HepG2 (cell line): ENCODE measurements around the gene NXT1. TPM values are rescaled to one million over a fixed set of nuclear protein-coding genes. Genes with fewer than 3 reads are reported as not detected.
A peak's percentile ranks its signal among the peaks of the same experiment; 100 is the strongest.

Experiments used
- ATAD3A ChIP-seq: sonication (generic); formaldehyde crosslinking; IDR thresholded peaks from 2 replicates; pipeline ENCODE4 v1.4.0; 2020; ENCODE audit warnings: missing genetic modification reagents
- FOXA1 ChIP-seq, 2 experiments: fragments of 450-650 bp in 1 of 2; sonication (generic) in 1 of 2; formaldehyde crosslinking in 1 of 2; IDR thresholded peaks; 2 replicates each; pipeline versions ENCODE4 v1.4.0 to v1.6.1; 2016 to 2020; ENCODE audit warnings: missing genetic modification reagents in 1 of 2
- FOXO1 ChIP-seq: sonication (generic); formaldehyde crosslinking; IDR thresholded peaks from 2 replicates; pipeline ENCODE4 v1.4.0; 2020; ENCODE audit warnings: missing genetic modification reagents
- FOXP1 ChIP-seq, 2 experiments: fragments of 450-650 bp in 1 of 2; IDR thresholded peaks; 2 replicates each; pipeline ENCODE4 v1.6.1; 2017 to 2018; ENCODE audit warnings: antibody characterized with exemption in 1 of 2
- GLI4 ChIP-seq: sonication (generic); formaldehyde crosslinking; IDR thresholded peaks from 2 replicates; pipeline ENCODE4 v1.5.1; 2020; ENCODE audit warnings: missing genetic modification reagents, mild to moderate bottlenecking, moderate library complexity, borderline replicate concordance
- HNRNPUL1 ChIP-seq: fragments of 200-400 bp; formaldehyde crosslinking; IDR thresholded peaks from 2 replicates; pipeline ENCODE4 v1.6.1; 2017; ENCODE audit warnings: low read depth, mild to moderate bottlenecking, low read length, moderate library complexity
- KDM4B ChIP-seq: sonication (generic); formaldehyde crosslinking; IDR thresholded peaks from 2 replicates; pipeline ENCODE4 v1.4.0; 2020; ENCODE audit warnings: missing genetic modification reagents
- MED1 ChIP-seq: sonication (generic); formaldehyde crosslinking; IDR thresholded peaks from 2 replicates; pipeline ENCODE4 v1.4.0; 2020; ENCODE audit warnings: missing genetic modification reagents
- MTF2 ChIP-seq: sonication (generic); formaldehyde crosslinking; IDR thresholded peaks from 2 replicates; pipeline ENCODE4 v1.5.0; 2020; ENCODE audit warnings: missing genetic modification reagents, borderline replicate concordance
- NPAS2 ChIP-seq: sonication (generic); formaldehyde crosslinking; IDR thresholded peaks from 2 replicates; pipeline ENCODE4 v1.8.0; 2022; ENCODE audit warnings: mild to moderate bottlenecking, missing genetic modification reagents, borderline replicate concordance
- RBM22 ChIP-seq: fragments of 200-400 bp; formaldehyde crosslinking; optimal IDR thresholded peaks from 2 replicates; pipeline ENCODE3; 2017; ENCODE audit warnings: mild to moderate bottlenecking, low read length, moderate library complexity
- RBM39 ChIP-seq: fragments of 200-400 bp; formaldehyde crosslinking; IDR thresholded peaks from one replicate; pipeline ENCODE4 v1.6.1; 2018; ENCODE audit warnings: antibody characterized with exemption, mild to moderate bottlenecking, low read depth, low read length; ENCODE audit not compliant: poor library complexity, severe bottlenecking
- SALL1 ChIP-seq: sonication (generic); formaldehyde crosslinking; IDR thresholded peaks from 2 replicates; pipeline ENCODE4 v1.8.0; 2022; ENCODE audit warnings: mild to moderate bottlenecking, missing genetic modification reagents
- SIX4 ChIP-seq: sonication (generic); formaldehyde crosslinking; IDR thresholded peaks from 2 replicates; pipeline ENCODE4 v1.4.0; 2020; ENCODE audit warnings: missing genetic modification reagents
- SMARCE1 ChIP-seq: fragments of 450-650 bp; IDR thresholded peaks from 2 replicates; pipeline ENCODE4 v1.6.1; 2017; ENCODE audit warnings: borderline replicate concordance
- SUZ12 ChIP-seq: fragments of 150-350 bp; IDR thresholded peaks from 2 replicates; pipeline ENCODE4 v1.6.1; 2014; ENCODE audit warnings: low read depth, low read length
- THYN1 ChIP-seq: sonication (generic); formaldehyde crosslinking; IDR thresholded peaks from 2 replicates; pipeline ENCODE4 v1.8.1; 2023; ENCODE audit warnings: low read depth, mild to moderate bottlenecking, moderate library complexity, missing genetic modification reagents, borderline replicate concordance
- ZNF3 ChIP-seq: IDR thresholded peaks from 2 replicates; pipeline ENCODE4 v1.7.0; 2017; ENCODE audit warnings: inconsistent platforms
- ZNF562 ChIP-seq: sonication (generic); formaldehyde crosslinking; IDR thresholded peaks from 2 replicates; pipeline ENCODE4 v1.8.0; 2022; ENCODE audit warnings: missing genetic modification reagents, borderline replicate concordance
- ZNF615 ChIP-seq: sonication (generic); formaldehyde crosslinking; IDR thresholded peaks from 2 replicates; pipeline ENCODE4 v1.5.0; 2020; ENCODE audit warnings: mild to moderate bottlenecking, missing genetic modification reagents, borderline replicate concordance
- polyA plus RNA-seq, 8 experiments: library from polyadenylated mRNA; depleted of rRNA in 3 of 8; stranded (reverse) in 7 of 8; unstranded in 1 of 8; fragments of >200 nt; fragmentation: Illumina TruSeq in 4 of 8; extraction: Trizol in 4 of 8; gene quantifications; 2 replicates each; pipeline versions ENCODE4 v1.2.1 to v1.2.3, GENCODE V29; 2011 to 2016; ENCODE audit warnings: low read depth in 4 of 8, missing spikeins in 1 of 8, mixed read lengths in 1 of 8; ENCODE audit not compliant: insufficient read depth in 1 of 8
- total RNA-seq, 5 experiments: library from RNA; depleted of rRNA; stranded (reverse); fragments of >200 nt; fragmentation: Illumina TruSeq; extraction: Trizol; gene quantifications; 2 replicates each; pipeline ENCODE4 v1.2.3, GENCODE V29; 2016; ENCODE audit warnings: low read depth in 1 of 5
- TF ChIP-seq, protein P1 (sequence below): sonication (generic); formaldehyde crosslinking; IDR thresholded peaks from 2 replicates; pipeline ENCODE4 v1.4.0; 2020; ENCODE audit warnings: missing genetic modification reagents
- TF ChIP-seq, protein P2 (sequence below): sonication (generic); formaldehyde crosslinking; IDR thresholded peaks from 2 replicates; pipeline ENCODE4 v1.5.0; 2020; ENCODE audit warnings: missing genetic modification reagents, mild to moderate bottlenecking, borderline replicate concordance
- TF ChIP-seq, protein P3 (sequence below): sonication (generic); formaldehyde crosslinking; IDR thresholded peaks from 2 replicates; pipeline ENCODE4 v1.4.0; 2020; ENCODE audit warnings: mild to moderate bottlenecking, missing genetic modification reagents

Gene NXT1
- total and polyA plus RNA-seq, 2 of the 13 experiments (the other 11 are each of a cell fraction or from before 2014, with no cell fraction given): 35.6 to 65.9 TPM

DNA sequence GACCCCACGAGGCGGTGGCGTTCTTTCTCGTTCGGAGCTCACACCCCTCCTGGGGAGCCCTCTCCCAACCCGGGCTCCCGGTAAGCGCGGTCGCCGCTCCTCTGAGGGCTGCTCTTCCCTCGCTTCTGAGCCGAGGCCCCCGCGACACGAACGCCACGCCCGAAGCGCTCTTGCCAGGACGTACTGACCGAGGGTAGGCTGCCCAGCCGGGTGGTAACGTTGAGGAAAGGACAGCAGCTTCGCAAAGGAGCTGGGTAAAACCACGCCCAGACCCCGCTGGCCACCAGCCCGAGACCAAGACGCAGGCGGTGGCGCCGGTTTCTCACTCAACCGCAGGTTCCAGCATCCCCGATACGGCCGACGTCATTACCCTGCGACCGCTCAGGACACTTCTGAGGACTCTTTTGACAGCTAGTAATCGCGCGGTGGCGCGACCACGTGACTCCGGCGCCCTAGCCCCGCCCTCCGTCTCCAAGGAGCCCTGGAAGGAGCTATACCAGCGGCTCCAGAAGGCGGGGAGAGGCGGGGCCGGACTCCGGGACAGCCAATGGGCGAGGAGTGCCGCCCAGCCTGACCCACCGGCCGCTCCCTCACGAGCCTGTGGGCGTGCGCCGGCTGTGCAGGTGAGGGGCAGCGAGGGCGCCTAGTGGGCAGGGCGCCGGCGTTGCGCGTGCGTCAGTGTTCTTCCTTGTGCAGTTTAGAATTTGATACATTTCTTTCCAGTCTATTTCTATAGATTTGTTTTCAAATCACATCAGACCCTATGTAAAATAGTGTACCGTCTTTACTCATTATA is 7.4 kb downstream of the NXT1 start (continued):
- TF ChIP-seq, protein P1, sequence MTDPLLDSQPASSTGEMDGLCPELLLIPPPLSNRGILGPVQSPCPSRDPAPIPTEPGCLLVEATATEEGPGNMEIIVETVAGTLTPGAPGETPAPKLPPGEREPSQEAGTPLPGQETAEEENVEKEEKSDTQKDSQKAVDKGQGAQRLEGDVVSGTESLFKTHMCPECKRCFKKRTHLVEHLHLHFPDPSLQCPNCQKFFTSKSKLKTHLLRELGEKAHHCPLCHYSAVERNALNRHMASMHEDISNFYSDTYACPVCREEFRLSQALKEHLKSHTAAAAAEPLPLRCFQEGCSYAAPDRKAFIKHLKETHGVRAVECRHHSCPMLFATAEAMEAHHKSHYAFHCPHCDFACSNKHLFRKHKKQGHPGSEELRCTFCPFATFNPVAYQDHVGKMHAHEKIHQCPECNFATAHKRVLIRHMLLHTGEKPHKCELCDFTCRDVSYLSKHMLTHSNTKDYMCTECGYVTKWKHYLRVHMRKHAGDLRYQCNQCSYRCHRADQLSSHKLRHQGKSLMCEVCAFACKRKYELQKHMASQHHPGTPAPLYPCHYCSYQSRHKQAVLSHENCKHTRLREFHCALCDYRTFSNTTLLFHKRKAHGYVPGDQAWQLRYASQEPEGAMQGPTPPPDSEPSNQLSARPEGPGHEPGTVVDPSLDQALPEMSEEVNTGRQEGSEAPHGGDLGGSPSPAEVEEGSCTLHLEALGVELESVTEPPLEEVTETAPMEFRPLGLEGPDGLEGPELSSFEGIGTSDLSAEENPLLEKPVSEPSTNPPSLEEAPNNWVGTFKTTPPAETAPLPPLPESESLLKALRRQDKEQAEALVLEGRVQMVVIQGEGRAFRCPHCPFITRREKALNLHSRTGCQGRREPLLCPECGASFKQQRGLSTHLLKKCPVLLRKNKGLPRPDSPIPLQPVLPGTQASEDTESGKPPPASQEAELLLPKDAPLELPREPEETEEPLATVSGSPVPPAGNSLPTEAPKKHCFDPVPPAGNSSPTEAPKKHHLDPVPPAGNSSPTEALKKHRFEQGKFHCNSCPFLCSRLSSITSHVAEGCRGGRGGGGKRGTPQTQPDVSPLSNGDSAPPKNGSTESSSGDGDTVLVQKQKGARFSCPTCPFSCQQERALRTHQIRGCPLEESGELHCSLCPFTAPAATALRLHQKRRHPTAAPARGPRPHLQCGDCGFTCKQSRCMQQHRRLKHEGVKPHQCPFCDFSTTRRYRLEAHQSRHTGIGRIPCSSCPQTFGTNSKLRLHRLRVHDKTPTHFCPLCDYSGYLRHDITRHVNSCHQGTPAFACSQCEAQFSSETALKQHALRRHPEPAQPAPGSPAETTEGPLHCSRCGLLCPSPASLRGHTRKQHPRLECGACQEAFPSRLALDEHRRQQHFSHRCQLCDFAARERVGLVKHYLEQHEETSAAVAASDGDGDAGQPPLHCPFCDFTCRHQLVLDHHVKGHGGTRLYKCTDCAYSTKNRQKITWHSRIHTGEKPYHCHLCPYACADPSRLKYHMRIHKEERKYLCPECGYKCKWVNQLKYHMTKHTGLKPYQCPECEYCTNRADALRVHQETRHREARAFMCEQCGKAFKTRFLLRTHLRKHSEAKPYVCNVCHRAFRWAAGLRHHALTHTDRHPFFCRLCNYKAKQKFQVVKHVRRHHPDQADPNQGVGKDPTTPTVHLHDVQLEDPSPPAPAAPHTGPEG (CRISPR knock-in tag): peak; percentile 83; the same call in 1 of the 2 replicates
- TF ChIP-seq GLI4 (peak; percentile 28; the same call in 1 of the 2 replicates), ZNF3 (CRISPR knock-in tag) (0 out of 2 replicates have a peak, but pooled peaks have one; percentile 19), SALL1 (CRISPR knock-in tag) (peak; percentile 94), SMARCE1 (no peak), FOXO1 (CRISPR knock-in tag) (0 out of 2 replicates have a peak, but pooled peaks have one; percentile 46), FOXP1 (IDR thresholded peaks at IDR 0.05) (no peak), FOXP1 (CRISPR knock-in tag; IDR thresholded peaks at IDR 0.05) (peak; percentile 67), KDM4B (CRISPR knock-in tag) (peak; percentile 83), ZNF562 (no peak), MTF2 (peak; percentile 64; the same call in 1 of the 2 replicates), ATAD3A (CRISPR knock-in tag) (no peak), NPAS2 (CRISPR knock-in tag) (no peak), THYN1 (CRISPR knock-in tag) (no peak), SUZ12 (no peak), RBM22 (no peak), HNRNPUL1 (no peak), MED1 (CRISPR knock-in tag) (peak; percentile 88), RBM39 (peak; percentile 92), ZNF615 (CRISPR knock-in tag) (no peak), SIX4 (CRISPR knock-in tag) (no peak), FOXA1 (IDR thresholded peaks at IDR 0.05) (no peak), FOXA1 (CRISPR knock-in tag; IDR thresholded peaks at IDR 0.05) (no peak)
- TF ChIP-seq, protein P2, sequence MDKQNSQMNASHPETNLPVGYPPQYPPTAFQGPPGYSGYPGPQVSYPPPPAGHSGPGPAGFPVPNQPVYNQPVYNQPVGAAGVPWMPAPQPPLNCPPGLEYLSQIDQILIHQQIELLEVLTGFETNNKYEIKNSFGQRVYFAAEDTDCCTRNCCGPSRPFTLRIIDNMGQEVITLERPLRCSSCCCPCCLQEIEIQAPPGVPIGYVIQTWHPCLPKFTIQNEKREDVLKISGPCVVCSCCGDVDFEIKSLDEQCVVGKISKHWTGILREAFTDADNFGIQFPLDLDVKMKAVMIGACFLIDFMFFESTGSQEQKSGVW (CRISPR knock-in tag): no peak
- TF ChIP-seq, protein P3, sequence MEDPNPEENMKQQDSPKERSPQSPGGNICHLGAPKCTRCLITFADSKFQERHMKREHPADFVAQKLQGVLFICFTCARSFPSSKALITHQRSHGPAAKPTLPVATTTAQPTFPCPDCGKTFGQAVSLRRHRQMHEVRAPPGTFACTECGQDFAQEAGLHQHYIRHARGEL (CRISPR knock-in tag): 0 out of 2 replicates have a peak, but pooled peaks have one; percentile 22
